ENCODE data around the gene PLEKHG3.

GRCh38 chr14:64723691-64724577 is 19.7 kb downstream of the PLEKHG3 start:
- TF ChIP-seq ZNF274 (IDR thresholded peaks at IDR 0.05; ENCODE audit: low read depth, low read length), result no peak
- no peak for TF ChIP-seq YY1 (IDR thresholded peaks at IDR 0.05; ENCODE audit: insufficient read depth, insufficient read length)
- no peak for TF ChIP-seq SUZ12 (IDR thresholded peaks at IDR 0.05; ENCODE audit: extremely low read depth, insufficient read depth, insufficient read length)
